GM12878 (cell line): ENCODE data around the gene NFKBIE. TPM values are rescaled to one million over a fixed set of nuclear protein-coding genes. Genes with fewer than 3 reads are reported as not detected.
A peak's percentile ranks its signal among the peaks of the same experiment; 100 is the strongest.

Experiments used
- ASH2L ChIP-seq: fragments of 300-600, 200-600 bp; sonication (generic); IDR thresholded peaks from 2 replicates; pipeline ENCODE4 v1.6.1; 2017; ENCODE audit warnings: low read depth, mild to moderate bottlenecking, borderline replicate concordance
- DPF2 ChIP-seq: fragments of 450-650 bp; IDR thresholded peaks from 2 replicates; pipeline ENCODE4 v1.6.1; 2017; ENCODE audit warnings: mild to moderate bottlenecking
- IKZF2 ChIP-seq, 2 experiments: fragments of 450-650 bp; IDR thresholded peaks; 2 replicates each; pipeline ENCODE4 v1.6.1; 2017; ENCODE audit warnings: mild to moderate bottlenecking in 2 of 2, moderate library complexity in 2 of 2
- IRF4 ChIP-seq: IDR thresholded peaks from 2 replicates; pipeline ENCODE4 v1.6.1; 2011; ENCODE audit warnings: low read depth, low read length
- KAT2A ChIP-seq: conservative IDR thresholded peaks from 2 replicates; pipeline ENCODE4 v1.6.1; 2011; ENCODE audit warnings: low read depth, low read length; ENCODE audit not compliant: control insufficient read depth
- POLR2AphosphoS2 ChIP-seq: IDR thresholded peaks from 2 replicates; pipeline ENCODE4 v1.6.1; 2011; ENCODE audit warnings: low read depth, mild to moderate bottlenecking, low read length, improper control_type of control experiment, moderate library complexity
- SRF ChIP-seq, 2 experiments: IDR thresholded peaks; 2 replicates each; pipeline ENCODE4 v1.6.1; 2011; ENCODE audit warnings: low read depth in 2 of 2, low read length in 2 of 2, mild to moderate bottlenecking in 1 of 2, moderate library complexity in 1 of 2
- TCF12 ChIP-seq: IDR thresholded peaks from 2 replicates; pipeline ENCODE4 v1.6.1; 2011; ENCODE audit warnings: low read depth, mild to moderate bottlenecking, low read length
- TCF3 ChIP-seq: IDR thresholded peaks from 2 replicates; pipeline ENCODE4 v1.6.1; 2012; ENCODE audit warnings: low read depth, mild to moderate bottlenecking, low read length, borderline replicate concordance; ENCODE audit not compliant: insufficient read depth
- ZNF24 ChIP-seq: fragments of 450-650 bp; IDR thresholded peaks from 2 replicates; pipeline ENCODE4 v1.6.1; 2017; ENCODE audit warnings: antibody characterized with exemption, mild to moderate bottlenecking
- polyA plus RNA-seq, 11 experiments: library from polyadenylated mRNA; depleted of rRNA in 4 of 11; unstranded in 6 of 11; stranded (reverse) in 5 of 11; fragments of >200 nt; fragmentation: Nextera tagmentation in 4 of 11; fragmentation: Illumina TruSeq in 1 of 11; extraction: Ambion mirVana in 4 of 11; extraction: Trizol in 1 of 11; gene quantifications; 1 replicate in 1 of 11; 2 replicates in 10 of 11; pipeline versions ENCODE4 v1.2.1 to v1.2.3, GENCODE V29; 2011 to 2016; ENCODE audit warnings: inconsistent platforms in 2 of 11, missing spikeins in 2 of 11, low read depth in 1 of 11
- total RNA-seq, 4 experiments: library from RNA; depleted of rRNA in 3 of 4; stranded (reverse); fragments of >200 nt in 3 of 4; fragmentation: Illumina TruSeq in 1 of 4; extraction: Trizol in 1 of 4; gene quantifications; 2 replicates each; pipeline versions ENCODE4 v1.2.1 to v1.2.3, GENCODE V29; 2013 to 2021
- TF ChIP-seq, protein P1 (sequence below): fragments of 450-650 bp; IDR thresholded peaks from 2 replicates; pipeline ENCODE4 v1.6.1; 2017; ENCODE audit warnings: mild to moderate bottlenecking, moderate library complexity
- TF ChIP-seq, protein P2 (sequence below): fragments of 450-650 bp; formaldehyde crosslinking; IDR thresholded peaks from 2 replicates; pipeline ENCODE4 v1.4.0; 2020; ENCODE audit warnings: mild to moderate bottlenecking, moderate library complexity
- TF ChIP-seq, protein P3 (sequence below): fragments of 450-650 bp; IDR thresholded peaks from 2 replicates; pipeline ENCODE4 v1.6.1; 2017; ENCODE audit warnings: borderline replicate concordance
- TF ChIP-seq, protein P4 (sequence below): fragments of 450-650 bp; conservative IDR thresholded peaks from 2 replicates; pipeline ENCODE4 v1.6.1; 2017; ENCODE audit warnings: mild to moderate bottlenecking, moderate library complexity
- TF ChIP-seq, protein P5 (sequence below): IDR thresholded peaks from 2 replicates; pipeline ENCODE4 v1.6.1; 2012; ENCODE audit warnings: low read length, inconsistent platforms

The NFKBIE gene
- total and polyA plus RNA-seq, 10 of the 15 experiments (the other 5 are each of a cell fraction or from before 2014, with no cell fraction given): 10.4 to 106 (median 38.8) TPM

DNA sequence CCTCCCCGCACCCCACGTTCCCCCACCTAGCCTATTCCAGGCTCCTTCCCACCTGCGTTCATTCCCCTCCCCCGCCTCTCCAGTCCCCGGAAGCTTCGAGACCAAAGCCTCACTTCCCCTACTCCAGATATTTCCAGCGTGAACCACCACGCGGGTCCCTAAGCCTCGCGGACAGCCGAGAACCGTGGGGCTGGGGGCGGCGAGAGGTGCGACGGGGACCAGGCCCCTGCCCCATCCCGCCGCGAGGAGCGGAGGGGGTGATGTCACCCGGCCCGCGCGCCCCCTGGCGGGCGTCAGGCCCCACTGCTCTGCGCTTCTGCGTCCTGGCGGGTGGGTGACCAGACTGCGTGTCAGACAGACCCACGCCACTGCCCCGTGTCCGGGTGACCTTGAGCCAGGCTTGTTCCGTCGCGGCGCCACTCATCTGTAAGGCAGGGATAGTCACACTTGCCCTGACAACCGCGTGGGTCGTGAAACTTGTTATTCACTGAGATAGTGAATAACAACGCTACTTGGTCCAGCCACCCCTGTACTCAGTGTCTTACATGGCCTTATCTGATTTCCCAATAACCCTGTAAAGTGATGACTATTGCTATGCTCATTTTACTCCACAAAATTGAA, 27.4 kb downstream of the NFKBIE start (continued):
- TF ChIP-seq, protein P1, sequence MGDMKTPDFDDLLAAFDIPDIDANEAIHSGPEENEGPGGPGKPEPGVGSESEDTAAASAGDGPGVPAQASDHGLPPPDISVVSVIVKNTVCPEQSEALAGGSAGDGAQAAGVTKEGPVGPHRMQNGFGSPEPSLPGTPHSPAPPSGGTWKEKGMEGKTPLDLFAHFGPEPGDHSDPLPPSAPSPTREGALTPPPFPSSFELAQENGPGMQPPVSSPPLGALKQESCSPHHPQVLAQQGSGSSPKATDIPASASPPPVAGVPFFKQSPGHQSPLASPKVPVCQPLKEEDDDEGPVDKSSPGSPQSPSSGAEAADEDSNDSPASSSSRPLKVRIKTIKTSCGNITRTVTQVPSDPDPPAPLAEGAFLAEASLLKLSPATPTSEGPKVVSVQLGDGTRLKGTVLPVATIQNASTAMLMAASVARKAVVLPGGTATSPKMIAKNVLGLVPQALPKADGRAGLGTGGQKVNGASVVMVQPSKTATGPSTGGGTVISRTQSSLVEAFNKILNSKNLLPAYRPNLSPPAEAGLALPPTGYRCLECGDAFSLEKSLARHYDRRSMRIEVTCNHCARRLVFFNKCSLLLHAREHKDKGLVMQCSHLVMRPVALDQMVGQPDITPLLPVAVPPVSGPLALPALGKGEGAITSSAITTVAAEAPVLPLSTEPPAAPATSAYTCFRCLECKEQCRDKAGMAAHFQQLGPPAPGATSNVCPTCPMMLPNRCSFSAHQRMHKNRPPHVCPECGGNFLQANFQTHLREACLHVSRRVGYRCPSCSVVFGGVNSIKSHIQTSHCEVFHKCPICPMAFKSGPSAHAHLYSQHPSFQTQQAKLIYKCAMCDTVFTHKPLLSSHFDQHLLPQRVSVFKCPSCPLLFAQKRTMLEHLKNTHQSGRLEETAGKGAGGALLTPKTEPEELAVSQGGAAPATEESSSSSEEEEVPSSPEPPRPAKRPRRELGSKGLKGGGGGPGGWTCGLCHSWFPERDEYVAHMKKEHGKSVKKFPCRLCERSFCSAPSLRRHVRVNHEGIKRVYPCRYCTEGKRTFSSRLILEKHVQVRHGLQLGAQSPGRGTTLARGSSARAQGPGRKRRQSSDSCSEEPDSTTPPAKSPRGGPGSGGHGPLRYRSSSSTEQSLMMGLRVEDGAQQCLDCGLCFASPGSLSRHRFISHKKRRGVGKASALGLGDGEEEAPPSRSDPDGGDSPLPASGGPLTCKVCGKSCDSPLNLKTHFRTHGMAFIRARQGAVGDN: peak; percentile 44; the same call in 1 of the 2 replicates
- TF ChIP-seq ASH2L: no peak
- TF ChIP-seq KAT2A: no peak
- TF ChIP-seq DPF2: peak; percentile 60
- TF ChIP-seq, protein P2, sequence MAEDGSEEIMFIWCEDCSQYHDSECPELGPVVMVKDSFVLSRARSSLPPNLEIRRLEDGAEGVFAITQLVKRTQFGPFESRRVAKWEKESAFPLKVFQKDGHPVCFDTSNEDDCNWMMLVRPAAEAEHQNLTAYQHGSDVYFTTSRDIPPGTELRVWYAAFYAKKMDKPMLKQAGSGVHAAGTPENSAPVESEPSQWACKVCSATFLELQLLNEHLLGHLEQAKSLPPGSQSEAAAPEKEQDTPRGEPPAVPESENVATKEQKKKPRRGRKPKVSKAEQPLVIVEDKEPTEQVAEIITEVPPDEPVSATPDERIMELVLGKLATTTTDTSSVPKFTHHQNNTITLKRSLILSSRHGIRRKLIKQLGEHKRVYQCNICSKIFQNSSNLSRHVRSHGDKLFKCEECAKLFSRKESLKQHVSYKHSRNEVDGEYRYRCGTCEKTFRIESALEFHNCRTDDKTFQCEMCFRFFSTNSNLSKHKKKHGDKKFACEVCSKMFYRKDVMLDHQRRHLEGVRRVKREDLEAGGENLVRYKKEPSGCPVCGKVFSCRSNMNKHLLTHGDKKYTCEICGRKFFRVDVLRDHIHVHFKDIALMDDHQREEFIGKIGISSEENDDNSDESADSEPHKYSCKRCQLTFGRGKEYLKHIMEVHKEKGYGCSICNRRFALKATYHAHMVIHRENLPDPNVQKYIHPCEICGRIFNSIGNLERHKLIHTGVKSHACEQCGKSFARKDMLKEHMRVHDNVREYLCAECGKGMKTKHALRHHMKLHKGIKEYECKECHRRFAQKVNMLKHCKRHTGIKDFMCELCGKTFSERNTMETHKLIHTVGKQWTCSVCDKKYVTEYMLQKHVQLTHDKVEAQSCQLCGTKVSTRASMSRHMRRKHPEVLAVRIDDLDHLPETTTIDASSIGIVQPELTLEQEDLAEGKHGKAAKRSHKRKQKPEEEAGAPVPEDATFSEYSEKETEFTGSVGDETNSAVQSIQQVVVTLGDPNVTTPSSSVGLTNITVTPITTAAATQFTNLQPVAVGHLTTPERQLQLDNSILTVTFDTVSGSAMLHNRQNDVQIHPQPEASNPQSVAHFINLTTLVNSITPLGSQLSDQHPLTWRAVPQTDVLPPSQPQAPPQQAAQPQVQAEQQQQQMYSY (CRISPR knock-in tag): no peak
- TF ChIP-seq IRF4: 0 out of 2 replicates have a peak, but pooled peaks have one; percentile 8
- no peak for TF ChIP-seq SRF (IDR thresholded peaks at IDR 0.05; ENCODE audit: low read depth in 2 of 2, low read length in 2 of 2)
- TF ChIP-seq, protein P3, sequence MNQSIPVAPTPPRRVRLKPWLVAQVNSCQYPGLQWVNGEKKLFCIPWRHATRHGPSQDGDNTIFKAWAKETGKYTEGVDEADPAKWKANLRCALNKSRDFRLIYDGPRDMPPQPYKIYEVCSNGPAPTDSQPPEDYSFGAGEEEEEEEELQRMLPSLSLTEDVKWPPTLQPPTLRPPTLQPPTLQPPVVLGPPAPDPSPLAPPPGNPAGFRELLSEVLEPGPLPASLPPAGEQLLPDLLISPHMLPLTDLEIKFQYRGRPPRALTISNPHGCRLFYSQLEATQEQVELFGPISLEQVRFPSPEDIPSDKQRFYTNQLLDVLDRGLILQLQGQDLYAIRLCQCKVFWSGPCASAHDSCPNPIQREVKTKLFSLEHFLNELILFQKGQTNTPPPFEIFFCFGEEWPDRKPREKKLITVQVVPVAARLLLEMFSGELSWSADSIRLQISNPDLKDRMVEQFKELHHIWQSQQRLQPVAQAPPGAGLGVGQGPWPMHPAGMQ: no peak
- TF ChIP-seq, protein P4, sequence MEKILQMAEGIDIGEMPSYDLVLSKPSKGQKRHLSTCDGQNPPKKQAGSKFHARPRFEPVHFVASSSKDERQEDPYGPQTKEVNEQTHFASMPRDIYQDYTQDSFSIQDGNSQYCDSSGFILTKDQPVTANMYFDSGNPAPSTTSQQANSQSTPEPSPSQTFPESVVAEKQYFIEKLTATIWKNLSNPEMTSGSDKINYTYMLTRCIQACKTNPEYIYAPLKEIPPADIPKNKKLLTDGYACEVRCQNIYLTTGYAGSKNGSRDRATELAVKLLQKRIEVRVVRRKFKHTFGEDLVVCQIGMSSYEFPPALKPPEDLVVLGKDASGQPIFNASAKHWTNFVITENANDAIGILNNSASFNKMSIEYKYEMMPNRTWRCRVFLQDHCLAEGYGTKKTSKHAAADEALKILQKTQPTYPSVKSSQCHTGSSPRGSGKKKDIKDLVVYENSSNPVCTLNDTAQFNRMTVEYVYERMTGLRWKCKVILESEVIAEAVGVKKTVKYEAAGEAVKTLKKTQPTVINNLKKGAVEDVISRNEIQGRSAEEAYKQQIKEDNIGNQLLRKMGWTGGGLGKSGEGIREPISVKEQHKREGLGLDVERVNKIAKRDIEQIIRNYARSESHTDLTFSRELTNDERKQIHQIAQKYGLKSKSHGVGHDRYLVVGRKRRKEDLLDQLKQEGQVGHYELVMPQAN: peak; percentile 64; the same call in 1 of the 2 replicates
- TF ChIP-seq TCF12: 0 out of 2 replicates have a peak, but pooled peaks have one; percentile 4
- peak; percentile 70; the same call in 1 of the 2 replicates for TF ChIP-seq TCF3
- TF ChIP-seq IKZF2 (IDR thresholded peaks at IDR 0.05): peak; percentile 38 to 59; a peak in 3 of 4 replicates
- TF ChIP-seq ZNF24: no peak
- peak; percentile 80 for TF ChIP-seq POLR2AphosphoS2
- TF ChIP-seq, protein P5, sequence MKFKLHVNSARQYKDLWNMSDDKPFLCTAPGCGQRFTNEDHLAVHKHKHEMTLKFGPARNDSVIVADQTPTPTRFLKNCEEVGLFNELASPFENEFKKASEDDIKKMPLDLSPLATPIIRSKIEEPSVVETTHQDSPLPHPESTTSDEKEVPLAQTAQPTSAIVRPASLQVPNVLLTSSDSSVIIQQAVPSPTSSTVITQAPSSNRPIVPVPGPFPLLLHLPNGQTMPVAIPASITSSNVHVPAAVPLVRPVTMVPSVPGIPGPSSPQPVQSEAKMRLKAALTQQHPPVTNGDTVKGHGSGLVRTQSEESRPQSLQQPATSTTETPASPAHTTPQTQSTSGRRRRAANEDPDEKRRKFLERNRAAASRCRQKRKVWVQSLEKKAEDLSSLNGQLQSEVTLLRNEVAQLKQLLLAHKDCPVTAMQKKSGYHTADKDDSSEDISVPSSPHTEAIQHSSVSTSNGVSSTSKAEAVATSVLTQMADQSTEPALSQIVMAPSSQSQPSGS: peak; percentile 95
